Adipose tissue (tissue), 3 donors: Measurements from ENCODE around the gene CHD8. TPM values are rescaled to one million over a fixed set of nuclear protein-coding genes. Genes with fewer than 3 reads are reported as not detected.
"Not testable (repeated sequence)": the region's sequence is repeated elsewhere in the genome, so short reads cannot be mapped to it uniquely, and the experiment has no call there.

Experiments used
- H3K27ac ChIP-seq: one replicate; pipeline ENCODE4 v1.5.1; 2013; ENCODE audit warnings: low read depth, low read length
- WGBS, 3 donors: extraction: QIAGEN DNeasy Blood & Tissue Kit; methylation state at CpG; one replicate each; pipeline ENCODE4 v1.1.7; 2013; 5-methylcytosine and 5-hydroxymethylcytosine counted together
- polyA plus RNA-seq, 3 donors: library from polyadenylated mRNA; stranded (reverse); fragments of 200-250 nt; gene quantifications; one replicate each; pipeline ENCODE4 v1.2.3, GENCODE V29; 2013
- donor health status: healthy with polysubstance abuse.
- donor health status: Bipolar disorder and iron deficiency.
- donor health status: healthy.

CHD8 gene
- polyA plus RNA-seq, 3 donors: 11.5 to 21.1 (median 20.7) TPM

DNA sequence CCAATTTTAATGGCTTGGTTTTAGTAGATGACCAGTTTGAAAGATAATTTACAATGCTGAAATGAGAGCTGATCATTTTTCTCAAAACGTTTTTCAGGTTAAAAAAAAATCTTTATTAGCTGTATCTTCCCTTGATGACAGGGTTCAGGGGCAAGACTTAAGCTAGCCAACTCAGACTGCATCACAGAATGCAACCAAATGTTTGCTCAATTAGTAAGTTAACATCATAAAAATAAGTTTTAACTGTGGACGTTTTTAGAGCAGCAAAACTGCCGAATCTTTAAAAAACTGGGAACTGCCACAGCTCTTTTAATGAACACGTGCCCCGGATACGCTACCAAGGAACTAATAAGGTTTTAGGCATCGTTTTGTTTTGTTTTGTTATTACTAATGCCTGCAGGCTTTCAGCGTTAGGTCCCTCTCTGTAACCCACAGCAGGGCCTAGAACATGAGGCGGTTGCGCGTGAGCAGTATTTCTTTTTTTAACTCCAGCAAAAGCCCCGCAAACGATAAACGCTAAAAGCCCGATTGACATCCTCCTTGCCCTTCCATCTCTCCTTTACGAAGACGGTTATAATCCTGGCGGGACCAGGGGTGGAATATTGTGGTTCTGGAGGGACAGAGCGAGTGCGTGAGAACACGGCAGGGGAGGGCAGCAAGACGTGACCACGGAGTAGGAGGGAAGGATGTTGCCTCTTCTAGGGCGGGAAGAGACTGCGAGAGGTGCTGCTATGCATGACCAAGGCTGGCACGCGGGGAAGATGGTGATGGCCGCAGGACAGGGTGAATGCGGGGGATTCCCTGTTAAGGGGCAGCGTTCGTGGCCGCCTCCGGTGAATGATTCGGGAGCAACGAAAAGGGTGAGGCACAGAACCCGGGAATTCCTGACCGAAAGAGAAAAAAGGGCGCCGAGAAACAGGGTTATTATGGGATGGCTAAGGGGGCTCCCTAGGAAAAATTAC lies 72.8 kb downstream of the CHD8 start:
- peak overlapping the region; percentile 68 for H3K27ac ChIP-seq
- 0 to 1% (median 0%) methylated on average over 39 of the region's 39 CpGs for WGBS, 3 donors

DNA sequence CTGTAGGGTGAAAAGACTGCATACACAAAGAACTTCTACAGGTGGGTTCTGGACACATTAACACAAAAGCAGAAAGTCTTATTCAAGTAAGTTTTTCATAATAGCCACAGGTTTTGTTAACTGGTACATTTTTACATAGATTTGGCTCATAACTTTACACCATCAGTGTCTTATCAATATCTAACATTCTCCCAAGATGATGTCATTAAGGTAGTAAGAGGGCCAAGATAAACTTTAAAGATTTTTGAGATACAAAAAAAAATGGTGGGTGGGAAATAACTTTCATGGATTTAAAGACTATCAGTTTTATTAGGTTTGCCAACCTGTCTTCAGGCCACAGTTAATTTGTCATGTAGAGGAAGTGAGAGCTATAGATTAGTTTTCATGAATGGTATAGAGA lies 73.8 kb downstream of the CHD8 start:
- no peak overlapping the region for H3K27ac ChIP-seq

- no peak overlapping the region for H3K27ac ChIP-seq
- 88 to 93% (median 93%) methylated on average over 6 of the region's 6 CpGs for WGBS, 3 donors
These were observed 76.6 kb downstream of the CHD8 start for GRCh38 chr14:21379338-21379737.

DNA sequence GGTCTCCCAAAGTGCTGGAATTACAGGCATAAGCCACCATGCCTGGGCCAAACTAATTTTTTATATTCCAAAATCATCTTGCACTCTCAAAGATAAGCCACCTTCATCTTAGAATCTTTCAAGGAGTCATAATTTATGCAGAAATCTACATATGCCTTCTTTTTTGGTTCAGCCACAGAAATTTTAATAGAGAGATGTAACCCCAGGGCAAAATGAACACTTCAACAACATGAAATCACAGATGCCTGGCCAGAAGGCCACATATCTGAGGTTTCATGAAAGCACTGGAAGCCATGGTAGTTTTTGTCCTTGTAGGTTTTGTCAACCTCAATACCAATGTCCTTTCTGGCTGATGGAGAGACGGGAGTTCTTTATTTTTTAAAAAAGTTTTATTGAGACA lies 81.9 kb downstream of the CHD8 start:
- 94 to 97% (median 95%) methylated on average over 1 of the region's 1 CpG for WGBS, 3 donors
- no peak overlapping the region for H3K27ac ChIP-seq

DNA sequence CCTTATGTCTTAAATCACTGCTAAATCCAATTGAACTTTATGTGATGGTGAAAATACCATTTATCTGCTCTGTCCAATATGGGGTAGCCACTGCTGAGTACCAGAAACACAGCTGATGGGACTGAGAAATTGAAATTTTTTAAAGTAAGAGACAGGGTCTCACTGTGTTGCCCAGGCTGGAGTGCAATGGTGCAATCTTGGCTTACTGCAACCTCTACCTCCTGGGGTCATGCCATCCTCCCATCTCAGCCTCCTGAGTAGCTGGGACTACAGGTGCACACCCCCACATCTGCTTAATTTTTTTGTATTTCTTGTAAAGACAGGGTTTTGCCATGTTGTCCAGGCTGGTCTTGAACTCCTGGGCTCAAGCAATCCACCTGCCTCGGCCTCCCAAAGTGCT lies 83.1 kb downstream of the CHD8 start:
- not testable (repeated sequence) for H3K27ac ChIP-seq
- 89 to 100% (median 95%) methylated on average over 1 of the region's 1 CpG for WGBS, 3 donors

DNA sequence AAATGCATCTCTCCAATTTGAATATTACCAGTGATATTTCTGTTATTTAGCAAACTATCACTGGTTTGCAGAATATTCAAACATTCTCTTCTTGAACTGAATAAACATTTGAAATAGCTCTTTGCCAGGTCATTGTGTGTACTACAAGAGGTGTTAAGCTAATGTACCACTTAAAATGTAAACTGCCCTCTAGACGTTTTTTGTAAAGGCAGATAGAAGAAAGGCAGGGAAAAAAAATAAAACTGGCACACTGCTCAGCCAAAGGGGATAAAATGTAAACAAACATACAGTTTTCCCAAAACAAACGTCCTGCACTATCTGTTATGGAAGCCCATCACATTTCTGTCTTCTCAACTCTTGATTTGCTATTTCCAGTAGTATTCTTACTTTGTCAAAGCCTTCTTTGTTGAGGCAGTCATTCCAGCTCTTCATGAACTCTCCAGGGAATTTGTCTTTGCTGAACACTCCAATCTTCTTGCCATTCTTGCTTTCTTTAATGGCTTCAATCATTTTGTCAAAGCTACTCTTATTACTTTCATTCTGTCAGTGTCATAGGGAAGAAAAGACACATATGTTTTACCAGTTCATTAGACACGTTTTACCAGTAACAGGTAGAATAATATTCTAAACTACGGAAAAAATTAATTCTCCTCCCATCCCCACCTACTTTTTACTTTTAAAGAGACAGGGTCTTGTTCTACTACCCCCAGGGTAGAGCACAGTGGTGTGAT lies 85.8 kb downstream of the CHD8 start:
- no peak overlapping the region for H3K27ac ChIP-seq
- WGBS, 3 donors: 69 to 78% (median 78%) methylated on average over 4 of the region's 4 CpGs

GRCh38 chr14:21367582-21368144 lies 88.3 kb downstream of the CHD8 start:
- WGBS, 3 donors: 92 to 95% (median 95%) methylated on average over 6 of the region's 6 CpGs
- H3K27ac ChIP-seq: no peak overlapping the region

- H3K27ac ChIP-seq: no peak overlapping the region
- 95 to 98% (median 98%) methylated on average over 4 of the region's 4 CpGs for WGBS, 3 donors
These were observed 99.4 kb downstream of the CHD8 start for GRCh38 chr14:21356511-21356910.

- WGBS, 3 donors: 74 to 90% (median 76%) methylated on average over 9 of the region's 9 CpGs
- H3K27ac ChIP-seq: no peak overlapping the region
These were observed 103.3 kb downstream of the CHD8 start for GRCh38 chr14:21352587-21352986.

GRCh38 chr14:21350539-21350938 lies 105.4 kb downstream of the CHD8 start:
- WGBS, 3 donors: 48 to 55% (median 50%) methylated on average over 3 of the region's 3 CpGs

GRCh38 chr14:21347201-21347600 lies 108.7 kb downstream of the CHD8 start:
- H3K27ac ChIP-seq: no peak overlapping the region
- WGBS, 3 donors: 60 to 84% (median 75%) methylated on average over 2 of the region's 2 CpGs

More at GRCh38 chr14:21350539-21350938, 105.4 kb downstream of the CHD8 start:
- no peak overlapping the region for H3K27ac ChIP-seq

DNA sequence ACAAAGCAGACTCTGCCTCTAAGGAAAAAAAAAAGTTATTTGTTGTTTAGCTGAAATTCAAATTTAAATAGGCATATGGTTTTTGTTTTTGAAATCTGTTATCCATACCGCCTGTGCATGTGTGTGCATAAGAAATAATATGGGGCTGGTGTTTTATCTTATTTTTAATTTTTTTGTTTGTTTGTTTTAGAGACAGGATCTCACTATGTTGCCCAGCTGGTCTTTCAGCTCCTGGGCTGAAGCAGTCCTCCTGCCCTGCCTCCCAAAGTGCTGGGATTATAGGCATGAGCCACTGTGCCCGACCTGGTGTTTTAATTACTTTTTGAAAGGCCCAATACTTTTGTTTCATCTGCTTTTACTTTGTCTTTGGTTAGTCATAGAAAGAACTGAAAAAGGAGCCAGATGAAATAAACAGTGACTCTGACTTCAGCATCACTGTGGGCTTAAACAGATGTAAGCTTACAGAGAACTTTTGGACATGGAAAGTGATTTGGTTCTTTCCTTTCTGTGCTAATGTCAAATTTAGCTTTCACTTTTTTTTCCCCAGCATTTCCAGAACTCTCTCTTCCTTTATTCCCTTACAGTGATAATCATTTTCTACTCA lies 109.3 kb downstream of the CHD8 start:
- WGBS, 3 donors: 62 to 89% (median 73%) methylated on average over 2 of the region's 2 CpGs
- no peak overlapping the region for H3K27ac ChIP-seq

- 76 to 82% (median 80%) methylated on average over 13 of the region's 13 CpGs for WGBS, 3 donors
- H3K27ac ChIP-seq: no peak overlapping the region
These were observed 112.7 kb downstream of the CHD8 start for GRCh38 chr14:21343035-21343794.

Other genes with a start within 250 kb of the CHD8 start
- gene HNRNPC, start 186.7 kb downstream of the CHD8 start, polyA plus RNA-seq: 100 to 1,000 TPM; 263 to 524 (median 375) TPM
- gene RPGRIP1, start 176.0 kb downstream of the CHD8 start, polyA plus RNA-seq: under 1 TPM; 0.07 to 0.45 (median 0.15) TPM
- 10 to 100 TPM; 20.4 to 53.6 (median 43.4) TPM for gene SUPT16H, start 72.1 kb downstream of the CHD8 start, polyA plus RNA-seq
- gene RAB2B, start 20.8 kb upstream of the CHD8 start, polyA plus RNA-seq: 10 to 100 TPM in 2 of 3 donors, 1 to 10 TPM in 1; 5.5 to 17.5 (median 15.3) TPM
- gene TOX4, start 21.1 kb upstream of the CHD8 start, polyA plus RNA-seq: 10 to 100 TPM; 19.3 to 44.7 (median 23.2) TPM
- 10 to 100 TPM; 22.7 to 29.5 (median 27.4) TPM for gene METTL3, start 55.2 kb upstream of the CHD8 start, polyA plus RNA-seq
- gene SALL2, start 70.2 kb upstream of the CHD8 start, polyA plus RNA-seq: 1 to 10 TPM; 1.1 to 6.6 (median 2.0) TPM
- under 1 TPM in 1 of 3 donors, not detected in 2; 0.22 TPM for gene OR10G3, start 124.0 kb upstream of the CHD8 start, polyA plus RNA-seq
- gene OR10G2, start 178.8 kb upstream of the CHD8 start, polyA plus RNA-seq: not detected
- gene OR4E2, start 197.7 kb upstream of the CHD8 start, polyA plus RNA-seq: not detected
- gene OR4E1, start 217.7 kb upstream of the CHD8 start, polyA plus RNA-seq: not detected